ENCODE results near the gene EDNRB. TPM values are rescaled to one million over a fixed set of nuclear protein-coding genes. Genes with fewer than 3 reads are reported as not detected.
A peak's percentile ranks its signal among the peaks of the same experiment; 100 is the strongest.

The EDNRB gene
- total RNA-seq, 4 donors from 2014 or later: 16.2 to 56.4 (median 51.9) TPM

DNA sequence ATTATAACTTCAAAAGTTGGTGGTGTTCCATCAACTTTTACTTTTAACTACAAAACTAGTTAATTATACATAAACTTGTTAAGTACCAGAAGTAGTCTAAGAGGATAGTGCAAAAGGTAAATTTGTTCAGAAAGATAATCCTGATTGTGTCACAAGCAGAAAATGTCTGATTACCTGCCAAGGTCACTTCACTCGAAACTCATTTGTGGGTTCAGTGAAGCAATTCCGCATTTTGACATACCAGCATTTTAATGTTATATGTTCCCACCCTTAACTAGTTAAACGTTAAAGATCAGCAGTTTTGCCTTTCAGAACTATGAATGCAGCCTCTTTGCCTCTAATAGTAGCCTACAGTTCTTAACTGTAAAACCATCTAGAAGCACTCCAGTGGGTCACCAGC, 5.6 kb downstream of the EDNRB start:
- Histone ChIP-seq H3K4me3 (peak overlapping the region in 1 of 4 donors; percentile 11), H3K4me1 (peaks cover 0 to 22% (median 9%) of the 10 kb centered on the region in 4 donors), H3K27me3 (peaks cover 0 to 7% (median 2%) of the 10 kb centered on the region in 4 donors), H3K36me3 (no peaks in the 10 kb centered on the region), H3K27ac (replicated peaks in 1 of 4) (no peak overlapping the region), H3K9me3 (no peaks in the 10 kb centered on the region)
- intact Hi-C loops (cut with DNase I): no loop called here
- WGBS: 75% methylated on average over 3 of the region's 3 CpGs
- no peak for TF ChIP-seq EP300 (IDR thresholded peaks at IDR 0.05)
- no peak for TF ChIP-seq POLR2AphosphoS5 (IDR thresholded peaks at IDR 0.05)
- TF ChIP-seq POLR2A (IDR thresholded peaks at IDR 0.05; ENCODE audit: low read depth): no peak
- TF ChIP-seq, protein P1, sequence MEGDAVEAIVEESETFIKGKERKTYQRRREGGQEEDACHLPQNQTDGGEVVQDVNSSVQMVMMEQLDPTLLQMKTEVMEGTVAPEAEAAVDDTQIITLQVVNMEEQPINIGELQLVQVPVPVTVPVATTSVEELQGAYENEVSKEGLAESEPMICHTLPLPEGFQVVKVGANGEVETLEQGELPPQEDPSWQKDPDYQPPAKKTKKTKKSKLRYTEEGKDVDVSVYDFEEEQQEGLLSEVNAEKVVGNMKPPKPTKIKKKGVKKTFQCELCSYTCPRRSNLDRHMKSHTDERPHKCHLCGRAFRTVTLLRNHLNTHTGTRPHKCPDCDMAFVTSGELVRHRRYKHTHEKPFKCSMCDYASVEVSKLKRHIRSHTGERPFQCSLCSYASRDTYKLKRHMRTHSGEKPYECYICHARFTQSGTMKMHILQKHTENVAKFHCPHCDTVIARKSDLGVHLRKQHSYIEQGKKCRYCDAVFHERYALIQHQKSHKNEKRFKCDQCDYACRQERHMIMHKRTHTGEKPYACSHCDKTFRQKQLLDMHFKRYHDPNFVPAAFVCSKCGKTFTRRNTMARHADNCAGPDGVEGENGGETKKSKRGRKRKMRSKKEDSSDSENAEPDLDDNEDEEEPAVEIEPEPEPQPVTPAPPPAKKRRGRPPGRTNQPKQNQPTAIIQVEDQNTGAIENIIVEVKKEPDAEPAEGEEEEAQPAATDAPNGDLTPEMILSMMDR (IDR thresholded peaks at IDR 0.05): no peak
- no peak for DNase-seq (ENCODE audit: extremely low spot score)

DNA sequence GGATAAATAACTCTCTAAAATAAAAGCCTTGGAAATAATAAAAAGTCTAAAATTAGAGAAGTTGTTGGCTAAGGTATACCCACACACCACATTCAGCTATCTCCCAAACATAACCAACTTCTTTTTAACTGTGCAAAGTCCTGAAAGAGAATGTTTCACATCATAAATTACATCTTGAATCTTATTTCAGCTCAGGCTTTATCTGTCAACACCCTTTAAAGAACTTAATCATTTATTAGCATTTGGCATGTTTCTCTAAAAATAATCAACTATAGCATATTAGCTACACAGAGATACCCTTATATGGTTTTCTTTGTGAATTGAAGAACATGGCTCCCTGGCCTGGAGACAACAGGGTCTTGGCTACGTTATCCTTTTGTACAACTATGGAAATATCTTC, 6.9 kb downstream of the EDNRB start:
- Histone ChIP-seq H3K27ac (replicated peaks in 1 of 4) (peak overlapping the region in 2 of 4 donors; percentile 22 to 48), H3K9me3 (no peaks in the 10 kb centered on the region), H3K27me3 (no peaks in the 10 kb centered on the region), H3K36me3 (no peaks in the 10 kb centered on the region), H3K4me1 (peaks cover 0 to 17% (median 8%) of the 10 kb centered on the region in 4 donors), H3K4me3 (no peak overlapping the region)
- WGBS: 40% methylated on average over 1 of the region's 1 CpG
- intact Hi-C loops (cut with DNase I): no loop called here
- no peak for DNase-seq (ENCODE audit: extremely low spot score)
- TF ChIP-seq, protein P1 (IDR thresholded peaks at IDR 0.05): no peak
- TF ChIP-seq EP300 (IDR thresholded peaks at IDR 0.05) (no peak), POLR2A (IDR thresholded peaks at IDR 0.05; ENCODE audit: low read depth) (no peak), POLR2AphosphoS5 (IDR thresholded peaks at IDR 0.05) (no peak)

DNA sequence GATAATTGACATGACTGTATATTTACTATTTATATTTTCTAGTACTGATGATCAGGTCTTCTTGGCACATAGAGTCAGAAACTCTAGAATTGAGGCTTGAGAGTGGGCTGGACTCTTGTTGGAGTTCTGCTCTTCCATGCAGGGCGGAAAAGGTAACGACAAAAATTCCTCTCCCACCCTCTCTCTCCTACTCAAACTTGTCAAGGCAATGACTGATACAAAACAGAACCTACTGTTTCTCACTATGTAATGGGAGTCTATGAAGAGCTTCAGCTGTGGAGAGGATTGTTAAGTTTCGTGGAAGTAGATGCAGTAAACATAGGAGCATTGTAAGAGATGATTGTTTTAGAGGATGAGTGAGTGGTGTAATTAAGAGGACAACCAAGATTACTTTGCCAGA, 8.8 kb downstream of the EDNRB start:
- TF ChIP-seq, protein P1 (IDR thresholded peaks at IDR 0.05): no peak
- TF ChIP-seq POLR2AphosphoS5 (IDR thresholded peaks at IDR 0.05) (no peak), POLR2A (IDR thresholded peaks at IDR 0.05; ENCODE audit: low read depth) (no peak), EP300 (IDR thresholded peaks at IDR 0.05) (no peak)
- 72% methylated on average over 3 of the region's 3 CpGs for WGBS
- Histone ChIP-seq H3K9me3 (no peaks in the 10 kb centered on the region), H3K4me1 (peaks cover 0 to 17% (median 8%) of the 10 kb centered on the region in 4 donors), H3K27ac (replicated peaks in 1 of 4) (no peak overlapping the region), H3K27me3 (no peaks in the 10 kb centered on the region), H3K4me3 (no peak overlapping the region), H3K36me3 (no peaks in the 10 kb centered on the region)
- DNase-seq (ENCODE audit: extremely low spot score): no peak
- intact Hi-C loops (cut with DNase I): no loop called here

DNA sequence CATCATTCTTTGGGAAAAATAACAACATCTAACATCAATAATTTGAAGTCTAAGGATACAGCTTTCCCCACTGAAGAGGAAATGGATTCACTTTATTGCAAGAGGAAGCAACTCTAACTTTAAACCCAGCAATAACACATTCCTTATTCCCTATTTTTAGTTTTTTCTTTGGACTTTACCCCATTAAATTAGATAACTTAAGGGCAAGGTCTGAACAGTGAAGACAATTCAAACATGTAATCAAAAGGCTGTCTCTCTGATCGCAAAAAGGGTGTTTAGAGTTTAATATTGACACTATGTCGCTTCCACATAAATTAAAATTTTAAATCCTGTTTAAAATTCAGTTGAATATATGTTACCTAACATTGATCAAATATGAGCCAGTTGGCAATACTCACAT, 10.1 kb downstream of the EDNRB start:
- H3K4me3 ChIP-seq: no peak overlapping the region
- peaks cover 0 to 3% (median 0%) of the 10 kb centered on the region in 4 donors for H3K36me3 ChIP-seq
- peaks cover 0 to 17% (median 8%) of the 10 kb centered on the region in 4 donors for H3K4me1 ChIP-seq
- H3K9me3 ChIP-seq: no peaks in the 10 kb centered on the region
- no peaks in the 10 kb centered on the region for H3K27me3 ChIP-seq
- no peak for DNase-seq (ENCODE audit: extremely low spot score)
- TF ChIP-seq, protein P1 (IDR thresholded peaks at IDR 0.05): no peak
- TF ChIP-seq EP300 (IDR thresholded peaks at IDR 0.05) (no peak), POLR2A (IDR thresholded peaks at IDR 0.05; ENCODE audit: low read depth) (no peak), POLR2AphosphoS5 (IDR thresholded peaks at IDR 0.05) (no peak)
- no peak overlapping the region for H3K27ac ChIP-seq (replicated peaks in 1 of 4)
- intact Hi-C loops (cut with DNase I): no loop called here
- WGBS: 92% methylated on average over 2 of the region's 2 CpGs

All from esophagus muscularis mucosa (tissue), 4 donors.